PC-9 (cell line): ENCODE measurements around the gene EBLN2.

ENCODE experiments used
- EZH2 ChIP-seq: fragments of 200-600 bp; sonication (generic); IDR thresholded peaks from 2 replicates; pipeline ENCODE4 v1.8.0; 2017; ENCODE audit warnings: antibody characterized with exemption, low read depth
- TF ChIP-seq, protein P1 (sequence below): fragments of 200-600 bp; sonication (generic); conservative IDR thresholded peaks from 2 replicates; pipeline ENCODE4 v1.6.1; 2017; ENCODE audit warnings: mixed run types, antibody characterized with exemption, mild to moderate bottlenecking, moderate library complexity

DNA sequence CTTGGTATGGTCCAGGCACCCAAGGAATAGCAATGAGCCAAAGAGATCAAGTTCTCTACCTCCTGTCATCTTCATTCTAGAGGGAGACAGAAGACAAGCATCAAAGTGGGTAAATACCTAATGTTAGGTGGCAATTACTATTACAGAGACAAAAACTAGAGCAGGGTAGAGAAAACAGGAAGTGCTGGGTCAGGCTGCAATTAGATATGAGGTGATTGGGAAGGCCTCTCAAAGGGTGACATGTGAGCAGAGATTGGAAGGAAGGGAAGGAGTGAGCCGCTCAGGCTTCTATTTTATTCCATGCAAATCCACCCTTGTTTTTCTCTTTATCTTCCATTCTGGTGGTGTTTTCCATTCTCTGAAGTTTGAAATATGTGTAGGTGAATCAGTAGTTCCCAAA, 37.4 kb downstream of the EBLN2 start:
- TF ChIP-seq, protein P1, sequence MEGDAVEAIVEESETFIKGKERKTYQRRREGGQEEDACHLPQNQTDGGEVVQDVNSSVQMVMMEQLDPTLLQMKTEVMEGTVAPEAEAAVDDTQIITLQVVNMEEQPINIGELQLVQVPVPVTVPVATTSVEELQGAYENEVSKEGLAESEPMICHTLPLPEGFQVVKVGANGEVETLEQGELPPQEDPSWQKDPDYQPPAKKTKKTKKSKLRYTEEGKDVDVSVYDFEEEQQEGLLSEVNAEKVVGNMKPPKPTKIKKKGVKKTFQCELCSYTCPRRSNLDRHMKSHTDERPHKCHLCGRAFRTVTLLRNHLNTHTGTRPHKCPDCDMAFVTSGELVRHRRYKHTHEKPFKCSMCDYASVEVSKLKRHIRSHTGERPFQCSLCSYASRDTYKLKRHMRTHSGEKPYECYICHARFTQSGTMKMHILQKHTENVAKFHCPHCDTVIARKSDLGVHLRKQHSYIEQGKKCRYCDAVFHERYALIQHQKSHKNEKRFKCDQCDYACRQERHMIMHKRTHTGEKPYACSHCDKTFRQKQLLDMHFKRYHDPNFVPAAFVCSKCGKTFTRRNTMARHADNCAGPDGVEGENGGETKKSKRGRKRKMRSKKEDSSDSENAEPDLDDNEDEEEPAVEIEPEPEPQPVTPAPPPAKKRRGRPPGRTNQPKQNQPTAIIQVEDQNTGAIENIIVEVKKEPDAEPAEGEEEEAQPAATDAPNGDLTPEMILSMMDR: no peak
- TF ChIP-seq EZH2: no peak
